HG03045 (cell line): ENCODE measurements around the gene LMNA.

ENCODE experiments used
- ATAC-seq: cut with Tn5 transposase; IDR thresholded peaks from one replicate; pipeline ENCODE4 v1.9.1; 2021; ENCODE audit warnings: mild to moderate bottlenecking, moderate library complexity; ENCODE audit not compliant: unreplicated experiment

The LMNA gene

DNA sequence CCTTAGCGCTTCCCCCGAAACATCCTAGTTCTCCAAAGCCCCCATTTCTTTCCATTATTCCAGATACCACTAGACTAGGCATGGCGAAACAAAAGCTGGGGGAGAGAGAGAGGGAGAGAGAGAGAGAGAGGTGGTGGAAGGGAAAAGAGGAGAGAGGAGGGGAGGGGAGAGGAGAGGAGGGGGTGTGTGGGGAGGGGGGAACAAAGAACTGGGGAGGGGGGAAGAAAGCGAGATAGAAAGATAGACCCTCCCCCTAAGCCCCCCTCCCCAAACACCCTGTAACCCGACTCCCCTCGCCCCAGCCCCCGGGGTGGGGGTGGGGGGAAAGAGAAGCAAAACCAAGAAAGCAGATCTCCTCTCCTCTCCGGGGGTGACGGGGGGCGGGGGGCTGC lies 32.6 kb upstream of the LMNA start:
- no peak for ATAC-seq

DNA sequence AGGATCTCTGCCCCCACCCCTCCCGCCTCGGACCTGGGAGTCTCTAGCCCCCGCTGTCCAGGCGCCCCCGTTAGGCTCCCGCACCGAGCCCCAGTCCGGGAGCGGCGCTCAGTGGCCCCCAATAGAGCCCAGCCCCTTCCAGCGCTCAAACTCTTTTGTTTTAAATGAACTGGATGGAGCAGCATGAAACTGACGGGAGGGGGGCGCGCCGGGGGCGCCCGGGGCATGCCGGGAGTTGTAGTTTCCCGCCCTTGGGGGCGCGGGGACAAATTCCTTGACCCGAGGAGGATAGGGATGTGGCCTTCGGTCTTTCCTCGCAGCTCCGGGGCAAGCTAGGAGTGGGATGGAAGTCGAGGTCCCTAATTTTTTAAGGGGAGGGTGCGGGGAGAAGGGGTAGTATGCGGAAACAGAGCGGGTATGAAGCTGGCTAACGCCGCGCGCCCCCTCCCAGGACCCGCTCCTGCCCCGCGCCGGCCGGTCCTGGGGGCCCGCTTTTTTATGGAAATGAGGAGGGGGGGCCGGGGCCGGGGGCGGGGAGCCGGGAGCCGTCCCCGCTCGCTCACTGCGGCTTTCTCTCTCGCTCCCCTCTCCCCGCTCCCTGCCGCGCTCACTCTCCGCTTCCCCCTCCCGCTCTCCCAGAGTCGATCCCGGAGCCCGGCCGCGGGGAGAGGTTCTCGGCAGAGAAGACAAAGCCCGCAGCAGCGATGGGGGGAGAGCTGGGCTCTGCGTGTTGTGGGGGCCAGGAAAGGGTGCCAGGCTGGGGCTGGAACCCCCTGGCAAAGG lies 32.0 kb upstream of the LMNA start, which contains the start of gene MEX3A:
Gene MEX3A (minus strand): TSS at position 157 of the 783 bp plus-strand sequence. CDS start 467 bp downstream, outside the sequence.
- no peak for ATAC-seq

DNA sequence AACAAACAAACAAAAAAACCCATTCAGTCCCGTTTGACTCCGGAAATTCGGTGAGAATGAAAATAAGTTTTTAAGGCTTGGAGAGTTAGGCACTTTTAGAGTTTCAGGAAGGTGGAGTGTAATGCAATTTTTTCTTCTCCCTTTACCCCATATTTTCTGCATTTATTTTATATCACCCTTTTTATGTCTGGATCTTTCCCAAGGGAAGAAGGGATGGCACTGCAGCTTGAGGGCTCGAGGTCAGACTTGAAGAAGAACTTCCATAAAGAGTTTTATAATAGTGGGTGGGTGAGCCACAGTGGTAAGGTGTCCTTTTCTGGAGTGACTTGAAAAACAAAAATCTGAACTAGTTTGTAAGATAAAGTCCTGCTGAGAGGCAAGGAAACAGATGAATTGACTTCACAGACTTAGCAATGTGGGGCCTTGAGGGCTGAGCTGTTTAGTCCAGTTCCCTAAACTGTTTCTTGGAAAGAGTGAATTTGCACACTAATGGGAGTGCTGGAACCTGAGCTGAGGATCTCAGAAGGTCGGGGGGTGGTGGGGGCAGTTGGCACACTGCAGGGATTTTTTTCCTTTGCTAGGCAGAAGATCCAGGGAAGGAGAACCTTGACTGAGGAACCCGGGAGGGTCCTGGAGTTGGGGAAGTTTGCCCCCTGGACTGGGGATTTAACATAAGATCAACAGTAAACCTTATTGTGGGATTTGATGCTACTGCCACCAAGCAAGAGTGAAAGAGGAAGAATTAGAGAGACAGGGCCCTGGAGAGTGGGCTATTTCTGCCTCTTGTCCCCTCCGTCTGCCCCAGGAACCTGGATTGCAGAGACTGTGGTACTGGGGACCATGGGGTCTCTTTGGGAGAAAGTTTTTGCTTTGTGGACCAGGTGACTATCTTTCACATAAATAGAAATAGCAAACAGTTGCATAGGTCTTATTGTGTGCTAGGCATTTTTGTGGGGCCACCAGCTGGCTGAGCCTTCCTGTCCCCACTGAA lies 30.4 kb upstream of the LMNA start:
- ATAC-seq = no peak

DNA sequence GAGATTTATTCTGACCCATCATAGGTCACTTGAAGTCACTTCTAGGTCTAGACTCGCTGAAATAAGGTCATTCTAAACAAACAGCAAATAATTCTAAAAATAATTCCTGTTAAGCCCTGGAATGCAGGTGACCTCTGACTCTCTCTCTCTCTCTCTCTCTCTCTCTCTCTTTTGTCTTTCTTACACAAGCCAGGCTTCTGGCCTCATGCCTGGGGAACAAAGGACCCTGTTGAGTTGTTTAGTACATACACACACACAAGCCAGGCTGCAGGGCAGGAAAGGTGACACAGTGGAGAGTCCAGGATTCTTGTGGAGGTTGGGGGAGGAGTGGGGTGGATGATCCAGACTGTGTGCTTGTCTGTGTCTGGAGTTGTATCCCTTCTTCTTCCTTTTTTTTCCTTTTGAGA lies 28.3 kb upstream of the LMNA start:
- no peak for ATAC-seq

DNA sequence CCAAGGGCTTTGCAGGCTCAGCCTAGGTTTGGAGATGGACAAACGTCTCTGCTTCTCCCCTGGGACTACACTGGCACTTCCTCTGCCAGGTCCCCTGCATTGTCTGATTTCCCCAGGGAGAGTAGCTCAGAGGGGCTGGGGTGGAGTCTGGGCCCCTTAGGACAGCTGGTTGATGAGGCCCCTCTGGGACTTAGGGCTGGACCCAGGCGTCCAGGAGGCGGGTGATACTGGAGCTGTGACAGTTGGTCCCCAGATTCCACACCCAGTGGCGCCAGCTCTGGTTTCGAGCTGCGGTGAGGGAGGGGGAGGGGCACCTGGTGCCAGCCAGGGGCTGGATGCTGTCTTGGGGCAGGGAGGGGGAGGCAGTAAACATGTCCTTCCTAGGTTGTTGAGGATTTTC lies 24.8 kb upstream of the LMNA start:
- ATAC-seq = no peak

DNA sequence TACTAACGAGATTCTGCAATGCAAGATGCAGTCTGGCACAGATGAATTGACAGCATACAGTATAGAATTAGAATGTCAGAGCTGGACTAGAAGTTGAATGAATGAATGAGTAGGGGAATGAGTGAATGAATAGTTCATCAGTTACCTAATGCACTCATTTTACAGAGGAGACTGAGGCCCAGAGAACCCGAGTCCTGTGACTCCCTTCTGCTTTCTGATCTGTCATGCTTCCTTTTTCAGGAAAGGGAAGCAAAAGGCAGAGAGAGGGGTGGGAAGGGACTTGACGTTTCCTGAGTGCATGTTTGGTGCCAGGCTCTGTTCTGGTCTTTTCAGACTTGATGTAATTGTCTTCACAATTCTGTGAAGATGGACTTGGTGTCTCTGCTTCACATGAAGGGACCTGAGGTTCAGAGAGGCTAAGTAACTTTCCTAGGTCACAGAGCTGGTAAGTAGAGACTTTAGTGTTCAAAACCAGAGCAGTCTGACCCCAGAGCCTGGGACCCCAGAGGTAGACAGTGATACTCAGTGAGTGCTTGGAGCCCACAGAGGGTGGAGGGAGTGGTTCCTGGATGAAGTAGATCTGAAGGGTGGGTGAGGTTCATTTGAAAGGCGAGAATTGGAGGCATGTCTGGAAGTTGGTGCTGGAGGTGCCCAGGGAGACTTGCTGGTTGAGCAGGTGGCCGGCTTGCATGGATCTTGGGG lies 24.2 kb upstream of the LMNA start:
- no peak for ATAC-seq

DNA sequence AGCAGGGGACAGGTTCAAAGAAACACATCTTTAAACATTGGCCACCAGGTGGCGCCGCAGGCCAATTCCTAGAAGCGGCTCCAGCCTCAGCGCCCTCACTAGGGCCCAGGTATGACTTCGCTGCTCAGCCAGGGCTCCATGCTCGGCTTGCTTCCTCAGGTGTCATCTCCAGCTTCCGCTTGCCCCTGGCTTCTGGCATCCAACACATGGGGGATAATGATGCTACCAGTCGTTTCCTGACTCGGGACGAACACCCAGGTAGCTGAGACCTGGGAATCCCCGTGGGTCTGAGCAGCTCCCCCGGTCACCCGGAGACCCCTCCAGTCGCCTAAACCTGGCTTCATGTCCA lies 23.7 kb upstream of the LMNA start:
- ATAC-seq = no peak

DNA sequence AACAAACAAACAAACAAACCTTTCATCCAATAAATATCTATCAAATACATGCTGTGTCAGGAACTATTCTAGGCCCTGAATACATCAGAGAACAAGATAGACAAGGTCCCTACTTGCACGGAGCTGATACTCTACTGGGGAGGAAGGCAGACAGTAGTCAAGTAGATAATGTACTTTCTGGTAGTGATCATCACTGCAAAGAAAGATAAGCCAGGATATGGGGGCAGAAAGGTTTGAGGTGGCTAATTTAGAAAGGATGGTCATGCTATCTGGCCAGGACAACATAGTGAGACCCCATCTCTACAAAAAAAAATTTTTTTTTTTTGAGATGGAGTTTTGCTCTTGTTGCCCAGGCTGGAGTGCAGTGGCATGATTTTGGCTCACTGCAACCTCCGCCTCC lies 22.9 kb upstream of the LMNA start:
- ATAC-seq = no peak

DNA sequence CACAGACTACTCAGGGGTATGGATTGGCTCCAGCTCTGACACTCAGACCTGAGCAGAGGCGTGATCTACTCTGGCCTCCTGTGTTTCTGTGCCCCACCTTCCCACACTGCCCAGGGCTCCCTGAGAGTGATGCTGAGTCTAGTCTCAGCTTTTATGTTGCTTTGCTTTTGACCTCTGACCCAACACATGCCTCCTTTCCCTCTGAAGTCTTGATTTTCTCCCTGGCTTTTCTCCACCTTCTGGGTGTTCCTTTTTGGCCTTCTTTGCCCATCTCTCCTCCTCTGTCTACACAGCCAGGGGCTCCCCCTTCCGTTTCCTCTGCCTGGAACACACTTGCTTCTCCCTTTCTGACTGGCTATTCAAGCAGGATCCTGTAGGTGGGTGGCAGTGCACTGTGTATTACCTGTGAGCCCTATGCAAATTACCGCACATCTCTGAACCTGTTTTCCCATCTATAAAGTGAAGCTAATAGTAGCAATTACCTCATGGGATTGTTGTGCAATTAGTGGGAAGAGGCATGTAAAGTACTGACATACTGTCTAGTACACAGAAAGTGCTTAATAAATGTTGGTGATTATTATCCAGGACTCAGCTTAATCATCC lies 18.5 kb upstream of the LMNA start:
- ATAC-seq = no peak

DNA sequence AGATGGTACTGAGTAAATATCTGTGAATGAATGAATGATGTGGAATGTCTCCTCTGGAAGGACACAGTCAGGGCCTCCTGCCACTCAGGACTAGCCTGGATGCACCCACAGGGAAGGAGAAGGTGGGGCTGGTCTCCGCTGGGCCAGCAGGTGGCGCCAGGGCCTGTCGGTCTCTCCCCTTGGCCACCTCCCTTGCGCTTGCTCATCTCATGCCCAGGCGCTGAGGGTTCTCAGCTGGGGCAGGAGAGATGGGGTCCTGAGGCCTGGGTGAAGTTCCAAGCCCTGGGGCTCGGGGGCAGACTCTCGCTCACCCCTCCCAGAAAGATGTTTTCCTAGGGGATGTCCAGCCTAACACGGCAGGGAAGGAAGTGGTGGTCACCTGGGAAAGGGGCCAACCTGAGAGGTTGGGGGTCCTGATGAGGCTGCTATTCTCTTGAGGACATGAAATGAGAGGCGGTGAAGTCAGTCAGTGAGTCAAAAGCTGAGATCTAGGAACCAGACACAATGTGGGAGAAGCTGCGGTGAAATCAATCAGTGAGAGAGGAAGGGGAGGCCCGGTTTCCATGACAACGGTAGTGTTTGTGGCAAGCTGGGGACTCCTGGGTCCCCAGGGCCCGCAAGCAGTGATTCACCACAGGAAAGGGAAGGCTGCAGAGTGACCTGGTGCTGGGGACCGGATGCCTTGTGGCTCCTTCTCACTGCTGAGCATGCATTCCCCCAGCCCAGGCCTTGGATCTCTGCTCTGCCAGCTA lies 17.7 kb upstream of the LMNA start:
- ATAC-seq = peak; percentile 57

DNA sequence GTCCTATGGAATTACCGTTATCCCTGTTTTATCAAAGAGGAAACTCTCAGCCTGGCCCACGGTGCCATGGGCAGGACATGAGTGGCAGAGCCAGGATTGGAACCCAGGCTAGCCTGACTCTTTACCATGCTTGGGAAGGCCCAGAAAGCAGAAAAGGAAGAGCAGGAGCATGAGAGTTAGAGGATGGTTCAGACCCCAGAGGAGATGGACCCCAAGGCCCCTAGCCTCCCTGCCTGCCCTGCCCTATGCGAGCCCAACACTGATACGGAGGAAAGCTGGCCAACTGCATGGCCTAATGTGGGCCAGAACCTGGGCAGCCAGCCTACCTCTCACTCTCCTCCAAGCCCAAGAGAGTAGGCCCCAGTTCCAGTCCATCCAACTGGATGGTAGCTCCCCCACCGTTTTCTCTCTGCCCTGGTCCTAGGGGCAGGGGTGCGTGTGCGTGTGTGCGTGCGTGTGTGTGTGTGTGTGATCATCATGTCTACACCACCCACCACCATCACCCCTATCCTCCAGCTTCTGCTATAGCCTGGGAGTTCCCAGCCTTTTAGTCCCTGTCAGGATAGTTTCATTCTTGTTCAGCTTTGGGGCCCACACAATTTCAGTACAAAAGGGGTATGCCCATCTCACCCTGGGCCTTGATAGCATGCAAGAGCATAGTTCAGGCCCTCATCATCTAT lies 16.9 kb upstream of the LMNA start:
- no peak for ATAC-seq

DNA sequence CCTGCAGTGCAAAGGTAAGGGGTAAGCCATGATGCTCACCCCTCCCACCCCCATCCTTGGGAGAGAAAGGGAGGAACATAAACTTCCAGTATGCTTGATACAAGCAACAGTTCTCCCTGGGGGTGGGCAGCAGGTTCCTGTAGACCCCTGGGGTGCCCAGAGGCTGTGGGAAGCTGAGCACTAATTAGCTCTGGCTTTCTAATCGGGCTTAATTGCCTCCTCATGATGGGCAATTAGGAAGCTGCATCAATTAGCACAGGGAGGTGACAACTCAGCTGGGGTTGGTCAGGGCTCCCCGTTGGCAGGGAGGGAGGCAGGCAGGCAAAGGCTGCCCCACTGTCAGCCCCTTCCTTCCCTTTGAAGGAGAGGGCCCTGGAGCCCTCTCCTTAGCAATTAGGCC lies 15.7 kb upstream of the LMNA start:
- no peak for ATAC-seq

DNA sequence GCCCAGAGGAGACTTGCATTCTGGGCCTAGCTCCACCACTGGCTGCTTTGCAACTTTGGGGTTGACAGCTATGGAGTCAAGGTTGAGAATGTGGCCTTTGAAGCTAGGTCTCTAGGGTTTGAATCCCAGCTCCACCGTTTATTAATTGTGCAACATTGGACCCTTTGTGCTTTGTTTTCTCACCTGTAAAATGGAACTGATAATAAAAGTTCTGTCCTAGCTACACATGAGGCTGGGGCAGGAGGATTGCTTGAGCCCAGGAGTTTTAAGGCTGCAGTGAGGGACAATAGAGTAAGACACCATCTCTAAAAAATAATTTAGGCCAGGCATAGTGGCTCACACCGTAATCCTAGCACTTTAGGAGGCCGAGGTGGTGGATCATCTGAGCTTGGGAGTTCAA lies 15.2 kb upstream of the LMNA start:
- ATAC-seq = no peak

DNA sequence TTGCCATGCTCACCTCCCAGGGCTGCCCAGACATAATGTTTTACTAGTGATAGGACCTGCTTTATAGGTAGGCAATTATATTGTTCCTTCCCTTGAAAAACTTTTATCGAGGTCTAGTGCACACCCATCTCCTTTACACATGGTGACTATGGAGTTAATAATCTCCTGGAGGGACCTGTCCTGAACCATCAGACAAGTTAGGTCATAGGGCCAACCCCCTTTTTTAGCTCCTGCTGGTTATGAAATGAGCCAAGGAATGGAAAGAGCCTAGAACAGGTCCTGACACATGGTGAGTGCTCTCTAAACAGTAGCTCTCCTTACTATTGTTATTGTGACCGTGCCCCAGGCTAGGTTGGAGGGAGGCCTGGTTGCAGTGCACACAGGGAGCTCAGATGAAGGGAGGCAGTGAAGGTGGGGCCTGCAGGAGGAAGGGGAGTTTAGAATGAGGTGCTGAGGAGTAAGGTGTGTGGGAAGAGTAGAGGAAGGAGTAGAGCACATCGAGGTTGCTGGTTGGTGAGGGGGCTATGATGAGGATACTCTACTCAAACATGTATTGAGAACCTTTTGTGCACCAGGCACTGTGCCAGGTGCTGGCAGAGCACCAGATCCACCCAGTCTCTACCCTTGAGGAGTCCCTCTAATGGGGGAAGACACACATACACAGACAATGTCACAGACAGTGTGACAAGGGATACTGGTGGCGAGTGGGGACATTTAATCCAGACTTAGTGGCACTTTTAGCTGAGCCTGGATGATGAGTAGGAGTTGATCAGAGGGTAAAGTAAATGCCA lies 14.1 kb upstream of the LMNA start:
- ATAC-seq = no peak

DNA sequence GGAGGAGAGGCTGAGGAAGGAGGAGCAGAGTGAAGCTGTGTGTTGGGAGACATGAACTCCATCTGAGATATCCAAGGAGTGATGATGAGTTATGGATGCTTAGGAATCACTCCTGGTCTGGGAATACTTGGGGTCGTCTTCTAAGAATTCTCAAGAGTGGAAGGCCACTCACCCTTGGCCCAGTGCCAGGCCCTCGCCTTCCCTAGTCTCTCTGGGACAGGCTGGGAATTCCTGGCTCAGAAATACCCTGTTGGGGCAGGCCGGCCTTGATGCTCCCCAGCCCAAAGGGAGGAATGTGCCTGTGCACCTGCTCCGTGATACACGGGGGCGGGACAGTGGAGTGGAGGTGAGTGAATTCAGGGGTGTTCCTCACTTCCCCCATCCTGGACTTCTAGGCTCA lies 12.6 kb upstream of the LMNA start:
- ATAC-seq = no peak

DNA sequence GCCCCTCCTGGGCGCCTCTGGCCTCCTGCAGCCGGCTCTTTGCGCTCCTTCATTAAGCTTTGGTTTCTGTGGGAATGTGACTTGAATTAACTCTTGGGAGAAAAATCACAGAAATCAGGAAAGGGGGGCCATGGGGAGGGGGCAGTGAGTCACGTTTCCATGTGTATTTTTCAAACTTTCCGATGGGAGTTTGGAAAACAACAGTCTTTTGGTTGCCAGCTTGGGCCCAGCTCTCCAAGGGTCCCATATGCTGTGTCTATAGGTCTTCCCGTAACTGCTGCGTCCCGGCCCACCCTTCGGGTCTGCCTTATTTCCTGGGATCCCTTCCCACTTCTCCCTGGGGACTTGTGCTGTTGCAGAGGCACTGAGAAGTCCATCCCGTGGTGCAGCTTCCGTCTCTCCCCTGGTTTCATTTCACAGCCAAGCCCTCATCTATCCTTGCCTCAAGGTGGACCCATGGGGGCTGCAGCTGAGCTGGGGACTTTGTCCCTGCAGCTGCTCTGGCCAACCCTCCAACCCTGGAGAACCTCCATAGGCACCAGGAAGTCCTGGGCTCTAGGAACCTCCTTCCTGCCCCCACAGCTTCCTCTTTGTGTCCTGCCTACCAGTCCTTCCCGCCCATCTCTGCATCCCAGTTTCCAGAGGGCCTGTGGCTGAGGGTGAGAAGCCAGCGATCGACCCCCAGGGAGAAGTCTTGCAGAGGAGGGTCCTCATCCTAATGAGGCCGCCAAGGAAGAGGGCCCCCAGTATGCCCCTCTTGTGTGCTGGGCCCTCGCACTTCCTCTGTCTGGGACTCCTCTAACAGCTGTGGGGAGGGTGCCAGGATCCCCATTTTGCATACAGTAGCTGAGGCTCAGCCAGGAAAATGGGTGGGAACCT lies 11.6 kb upstream of the LMNA start:
- no peak for ATAC-seq

DNA sequence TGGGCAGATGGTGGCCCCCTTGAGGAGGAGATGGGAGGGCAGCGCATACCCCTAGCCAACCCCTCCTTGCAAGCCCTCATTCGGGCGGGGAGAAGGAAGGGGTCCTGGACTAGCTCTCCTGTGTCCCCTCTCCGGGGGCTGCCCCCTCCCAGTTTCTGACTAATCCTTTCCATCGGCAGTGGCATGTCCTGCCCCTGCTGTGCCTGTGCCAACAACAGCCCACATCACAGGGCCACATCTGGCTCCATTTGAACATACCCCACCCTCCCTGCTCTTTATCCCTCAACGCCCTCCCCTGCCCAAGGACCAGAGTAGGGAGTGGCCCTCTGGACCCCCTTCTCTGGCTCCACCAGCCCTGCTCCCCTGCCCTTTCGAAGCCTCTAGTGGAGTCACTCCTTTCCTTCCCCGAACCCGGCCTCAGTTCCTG lies 11.0 kb upstream of the LMNA start:
- no peak for ATAC-seq
